Esophagus (tissue), 2 donors: ENCODE data around the gene TCEAL9. TPM values are rescaled to one million over a fixed set of nuclear protein-coding genes. Genes with fewer than 3 reads are reported as not detected.
A peak's percentile ranks its signal among the peaks of the same experiment; 100 is the strongest.

ENCODE experiments used
- H3K27ac ChIP-seq, 2 donors: one replicate each; pipeline ENCODE4 v1.5.1; 2013; ENCODE audit warnings: low read depth in 2 of 2, mild to moderate bottlenecking in 2 of 2, inconsistent platforms in 1 of 2, low read length in 1 of 2, moderate library complexity in 1 of 2
- H3K27me3 ChIP-seq, 2 donors: one replicate each; pipeline ENCODE4 v1.6.1; 2013; ENCODE audit warnings: low read length in 2 of 2, control low read depth in 1 of 2, mild to moderate bottlenecking in 1 of 2; ENCODE audit not compliant: insufficient read depth in 2 of 2, control insufficient read depth in 1 of 2
- H3K36me3 ChIP-seq, 2 donors: one replicate each; pipeline ENCODE4 v1.6.1; 2013; ENCODE audit warnings: low read length in 1 of 2; ENCODE audit not compliant: control insufficient read depth in 2 of 2, insufficient read depth in 2 of 2
- H3K4me1 ChIP-seq, 2 donors: one replicate each; pipeline ENCODE4 v1.6.1; 2013; ENCODE audit warnings: low read length in 1 of 2; ENCODE audit not compliant: control insufficient read depth in 2 of 2, insufficient read depth in 2 of 2
- H3K4me3 ChIP-seq, 2 donors: one replicate each; pipeline ENCODE4 v1.5.1; 2013; ENCODE audit warnings: low read length in 2 of 2, mild to moderate bottlenecking in 2 of 2, low read depth in 1 of 2, moderate library complexity in 1 of 2
- H3K9me3 ChIP-seq, 2 donors: one replicate each; pipeline ENCODE4 v1.6.1; 2013; ENCODE audit warnings: mild to moderate bottlenecking in 2 of 2, low read depth in 1 of 2, low read length in 1 of 2, moderate library complexity in 1 of 2; ENCODE audit not compliant: control insufficient read depth in 2 of 2, insufficient read depth in 1 of 2
- WGBS, 2 donors: extraction: QIAGEN DNeasy Blood & Tissue Kit; methylation state at CpG; one replicate each; pipeline ENCODE4 v1.1.7; 2013; 5-methylcytosine and 5-hydroxymethylcytosine counted together
- polyA plus RNA-seq, 2 donors: library from polyadenylated mRNA; stranded (reverse); fragments of 200-250 nt; gene quantifications; one replicate each; pipeline ENCODE4 v1.2.3, GENCODE V29; 2013
- donor health status: healthy with polysubstance abuse.
- donor health status: Bipolar disorder and iron deficiency.

The TCEAL9 gene
- polyA plus RNA-seq, 2 donors = 39.4 to 48.0 TPM

DNA sequence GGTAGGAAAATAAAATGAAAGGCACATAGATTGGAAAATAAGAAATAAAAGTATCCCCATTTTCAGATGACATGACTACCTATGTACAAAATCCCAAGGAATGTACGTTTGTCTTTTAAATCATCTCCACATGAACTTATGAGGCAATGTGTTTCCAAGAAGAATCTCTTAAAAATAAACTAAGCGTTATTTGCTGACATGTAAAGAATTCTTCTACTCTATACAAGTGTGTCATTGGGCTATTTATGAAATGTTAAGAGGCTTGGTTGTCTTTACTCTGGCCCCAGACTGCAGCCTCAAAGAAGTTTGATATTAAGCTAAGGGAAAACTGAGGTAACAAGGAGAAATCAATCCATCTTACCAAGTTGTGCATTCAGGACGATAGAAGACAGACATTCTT lies 37.2 kb downstream of the TCEAL9 start:
- WGBS, 2 donors = 65 to 73% methylated on average over 3 of the region's 3 CpGs
- Histone ChIP-seq H3K27me3 (peaks cover 0 to 4% of the 10 kb centered on the region in 2 donors), H3K4me3 (no peak overlapping the region), H3K4me1 (no peaks in the 10 kb centered on the region), H3K36me3 (no peaks in the 10 kb centered on the region), H3K27ac (no peak overlapping the region), H3K9me3 (no peaks in the 10 kb centered on the region)

- no peaks in the 10 kb centered on the region for H3K9me3 ChIP-seq
- no peak overlapping the region for H3K4me3 ChIP-seq
- H3K4me1 ChIP-seq = no peaks in the 10 kb centered on the region
- H3K36me3 ChIP-seq = no peaks in the 10 kb centered on the region
- H3K27ac ChIP-seq = no peak overlapping the region
- WGBS, 2 donors = 69 to 85% methylated on average over 5 of the region's 5 CpGs
- peaks cover 0 to 4% of the 10 kb centered on the region in 2 donors for H3K27me3 ChIP-seq
Observed at GRCh38 chrX:103396186-103396585, 39.9 kb downstream of the TCEAL9 start.

DNA sequence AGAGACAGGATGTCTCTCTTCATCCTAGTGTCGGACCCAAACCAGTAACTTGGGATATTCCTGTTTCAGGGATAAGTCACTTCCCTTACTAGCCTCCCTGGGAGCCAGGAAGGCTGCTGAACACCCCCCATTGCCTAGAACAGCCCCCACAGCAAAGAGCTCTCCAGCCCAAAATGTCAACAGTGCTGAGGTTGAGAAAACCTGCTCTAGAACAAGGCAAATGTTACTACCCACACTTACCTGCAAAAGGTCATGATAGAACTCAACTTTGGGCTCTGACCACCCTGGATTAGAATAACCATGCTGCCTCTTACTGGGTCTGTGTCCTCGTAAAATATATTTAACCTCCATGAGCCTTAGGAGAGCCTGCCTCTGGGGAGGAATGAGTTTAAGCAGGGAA lies 40.4 kb downstream of the TCEAL9 start:
- Histone ChIP-seq H3K4me1 (no peaks in the 10 kb centered on the region), H3K27me3 (peaks cover 0 to 4% of the 10 kb centered on the region in 2 donors), H3K9me3 (no peaks in the 10 kb centered on the region), H3K27ac (no peak overlapping the region), H3K4me3 (no peak overlapping the region), H3K36me3 (no peaks in the 10 kb centered on the region)
- WGBS, 2 donors = 64 to 82% methylated on average over 2 of the region's 2 CpGs

GRCh38 chrX:103397707-103398106 lies 41.4 kb downstream of the TCEAL9 start:
- Histone ChIP-seq H3K36me3 (no peaks in the 10 kb centered on the region), H3K27ac (no peak overlapping the region), H3K4me1 (no peaks in the 10 kb centered on the region), H3K4me3 (no peak overlapping the region), H3K27me3 (peaks cover 0 to 4% of the 10 kb centered on the region in 2 donors), H3K9me3 (no peaks in the 10 kb centered on the region)
- 67 to 84% methylated on average over 4 of the region's 4 CpGs for WGBS, 2 donors

- Histone ChIP-seq H3K27ac (no peak overlapping the region), H3K4me3 (no peak overlapping the region), H3K4me1 (no peaks in the 10 kb centered on the region), H3K36me3 (no peaks in the 10 kb centered on the region), H3K27me3 (peaks cover 0 to 4% of the 10 kb centered on the region in 2 donors), H3K9me3 (no peaks in the 10 kb centered on the region)
- WGBS, 2 donors = 10 to 11% methylated on average over 1 of the region's 1 CpG
Observed at GRCh38 chrX:103398421-103398864, 42.1 kb downstream of the TCEAL9 start.

DNA sequence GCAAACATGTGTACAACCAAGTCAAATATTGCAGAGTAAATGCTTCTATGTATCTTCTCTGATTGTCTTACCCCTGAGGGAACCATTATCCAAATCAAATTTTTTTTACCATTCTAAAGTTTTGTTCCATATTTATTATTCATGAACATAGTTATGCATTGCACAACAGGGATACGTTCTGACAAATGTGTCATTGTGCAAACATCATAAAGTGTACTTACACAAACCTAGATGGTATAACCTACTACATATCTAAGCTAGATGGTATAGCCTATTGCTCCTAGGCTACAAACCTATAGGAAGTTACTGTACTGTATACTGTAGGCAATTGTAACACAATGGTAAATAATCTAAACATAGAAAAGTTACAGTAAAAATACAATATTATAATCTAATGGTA lies 43.4 kb downstream of the TCEAL9 start:
- Histone ChIP-seq H3K4me1 (no peaks in the 10 kb centered on the region), H3K4me3 (no peak overlapping the region), H3K27me3 (peaks cover 0 to 4% of the 10 kb centered on the region in 2 donors), H3K27ac (no peak overlapping the region), H3K36me3 (no peaks in the 10 kb centered on the region), H3K9me3 (no peaks in the 10 kb centered on the region)
- 9 to 25% methylated on average over 1 of the region's 1 CpG for WGBS, 2 donors

DNA sequence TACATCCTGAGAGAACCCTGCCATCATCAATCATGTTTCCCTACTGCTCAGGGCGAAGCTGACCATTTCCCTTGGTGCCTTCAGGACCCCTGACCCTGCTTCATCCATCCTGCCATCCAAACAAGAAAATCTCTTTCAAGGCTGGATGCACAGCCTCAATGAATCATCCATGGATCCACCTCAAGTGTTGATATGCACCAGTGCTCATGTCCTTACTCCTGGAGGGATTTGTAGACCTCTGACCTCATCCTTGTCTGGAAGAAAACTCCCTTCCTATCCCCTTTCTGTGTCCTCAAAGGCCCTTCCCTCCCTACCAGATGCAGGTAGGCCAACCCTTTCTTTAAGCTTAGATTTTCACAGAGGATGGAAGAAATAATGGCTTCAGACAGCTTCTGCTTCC lies 44.6 kb downstream of the TCEAL9 start:
- peaks cover 0 to 4% of the 10 kb centered on the region in 2 donors for H3K27me3 ChIP-seq
- H3K4me1 ChIP-seq = no peaks in the 10 kb centered on the region
- WGBS, 2 donors = 63 to 70% methylated on average over 1 of the region's 1 CpG
- no peak overlapping the region for H3K4me3 ChIP-seq
- no peaks in the 10 kb centered on the region for H3K9me3 ChIP-seq
- H3K27ac ChIP-seq = no peak overlapping the region
- H3K36me3 ChIP-seq = no peaks in the 10 kb centered on the region

- H3K9me3 ChIP-seq = no peaks in the 10 kb centered on the region
- H3K27ac ChIP-seq = no peak overlapping the region
- peak overlapping the region in 1 of 2 donors; percentile 39 for H3K4me3 ChIP-seq
- no peaks in the 10 kb centered on the region for H3K36me3 ChIP-seq
- 1 to 19% methylated on average over 19 of the region's 19 CpGs for WGBS, 2 donors
- H3K4me1 ChIP-seq = no peaks in the 10 kb centered on the region
- H3K27me3 ChIP-seq = peaks cover 0 to 3% of the 10 kb centered on the region in 2 donors
Observed at GRCh38 chrX:103404231-103405008, 48.1 kb downstream of the TCEAL9 start.

DNA sequence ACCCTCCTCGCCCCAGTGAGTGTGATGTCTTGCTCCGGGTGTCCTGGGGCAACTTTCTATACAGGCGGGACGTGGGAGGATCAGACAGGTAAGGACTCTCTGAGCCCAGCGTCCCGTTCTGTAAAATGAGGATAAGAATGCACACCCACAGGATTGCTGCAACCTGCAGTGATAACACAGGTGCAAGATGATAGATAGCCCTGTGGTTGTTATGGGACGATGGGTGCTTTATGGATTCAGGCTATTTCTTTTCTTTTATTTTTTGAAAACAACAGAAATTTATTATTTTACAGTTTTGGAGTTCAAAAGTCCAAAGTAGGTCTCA lies 48.7 kb downstream of the TCEAL9 start:
- Histone ChIP-seq H3K27me3 (peaks cover 0 to 3% of the 10 kb centered on the region in 2 donors), H3K9me3 (no peaks in the 10 kb centered on the region), H3K27ac (no peak overlapping the region), H3K4me1 (no peaks in the 10 kb centered on the region), H3K4me3 (peak overlapping the region in 1 of 2 donors; percentile 39), H3K36me3 (no peaks in the 10 kb centered on the region)
- WGBS, 2 donors = 4 to 17% methylated on average over 7 of the region's 7 CpGs

DNA sequence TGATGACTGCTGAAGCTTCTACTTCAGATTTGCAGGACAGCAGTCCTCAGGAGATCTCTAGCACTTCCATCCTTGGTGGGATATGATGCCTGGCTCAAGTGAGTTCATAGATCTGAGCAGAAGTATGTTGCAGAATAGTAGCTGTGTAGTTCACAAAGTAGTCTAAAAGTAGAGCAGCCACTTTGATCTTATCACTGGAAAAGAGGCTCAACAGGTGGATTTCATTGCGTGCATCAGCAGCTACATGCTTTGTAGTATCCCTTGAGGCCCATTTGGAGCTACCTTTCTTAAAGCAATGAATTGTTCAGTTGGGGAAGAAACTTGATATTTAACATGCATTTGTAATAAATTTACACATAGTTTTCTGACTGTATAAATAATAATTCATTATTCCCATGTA lies 50.0 kb downstream of the TCEAL9 start:
- 56 to 96% methylated on average over 1 of the region's 1 CpG for WGBS, 2 donors
- no peaks in the 10 kb centered on the region for H3K4me1 ChIP-seq

More for the DNA sequence above, 50.0 kb downstream of the TCEAL9 start:
- no peaks in the 10 kb centered on the region for H3K36me3 ChIP-seq
- peaks cover 0 to 3% of the 10 kb centered on the region in 2 donors for H3K27me3 ChIP-seq
- H3K4me3 ChIP-seq = no peak overlapping the region
- H3K27ac ChIP-seq = no peak overlapping the region
- no peaks in the 10 kb centered on the region for H3K9me3 ChIP-seq
